Astrocyte (in vitro differentiated cells and primary cell): Measurements from ENCODE around the gene BAHCC1. TPM values are rescaled to one million over a fixed set of nuclear protein-coding genes. Genes with fewer than 3 reads are reported as not detected.

ENCODE experiments used
- DNase-seq: peaks from one replicate; pipeline ENCODE4 v3.0.0-alpha.2; 2010; ENCODE audit warnings: low read depth
- FAIRE-seq: peaks from 2 replicates; lab custom pipeline; 2011; peaks lifted over from hg19 to GRCh38; lab: Jason Lieb, UNC
- H2AFZ ChIP-seq: 2 replicates; pipeline ENCODE4 v1.6.0; 2012; ENCODE audit warnings: low read depth, low read length, inconsistent platforms
- H3K27ac ChIP-seq: 2 replicates; pipeline ENCODE4 v1.5.1; 2011; ENCODE audit warnings: low read depth, low read length, inconsistent platforms
- H3K27me3 ChIP-seq: 2 replicates; pipeline ENCODE4 v1.6.0; 2011; ENCODE audit warnings: low read length, inconsistent platforms; ENCODE audit not compliant: insufficient read depth
- H3K36me3 ChIP-seq: 2 replicates; pipeline ENCODE4 v1.5.1; 2011; ENCODE audit warnings: low read length, inconsistent platforms; ENCODE audit not compliant: insufficient read depth
- H3K4me1 ChIP-seq: 2 replicates; pipeline ENCODE4 v1.5.1; 2011; ENCODE audit warnings: low read length, inconsistent platforms; ENCODE audit not compliant: insufficient read depth
- H3K4me2 ChIP-seq: 2 replicates; pipeline ENCODE4 v1.6.0; 2012; ENCODE audit warnings: low read length, inconsistent platforms
- H3K4me3 ChIP-seq: 2 replicates; pipeline ENCODE4 v1.5.1; 2011; ENCODE audit warnings: low read depth, mild to moderate bottlenecking, low read length, inconsistent platforms; ENCODE audit not compliant: insufficient read depth
- H3K79me2 ChIP-seq: 2 replicates; pipeline ENCODE4 v1.6.0; 2012; ENCODE audit warnings: mild to moderate bottlenecking, low read length, inconsistent platforms; ENCODE audit not compliant: insufficient read depth
- H3K9ac ChIP-seq: 2 replicates; pipeline ENCODE4 v1.6.0; 2012; ENCODE audit warnings: mild to moderate bottlenecking, low read length, inconsistent platforms
- H3K9me3 ChIP-seq: 2 replicates; pipeline ENCODE4 v1.5.1; 2012; ENCODE audit warnings: low read depth, mild to moderate bottlenecking, low read length, inconsistent platforms; ENCODE audit not compliant: insufficient read depth
- H4K20me1 ChIP-seq: 2 replicates; pipeline ENCODE4 v1.6.0; 2012; ENCODE audit warnings: low read length, inconsistent platforms; ENCODE audit not compliant: insufficient read depth
- H3K27ac Mint-ChIP-seq: one replicate; pipeline ENCODE4 v1.8.0; 2021; ENCODE audit warnings: mild to moderate bottlenecking, mixed read lengths; ENCODE audit not compliant: unreplicated experiment
- H3K27me3 Mint-ChIP-seq: one replicate; pipeline ENCODE4 v1.8.0; 2021; ENCODE audit warnings: low read depth, mixed read lengths; ENCODE audit not compliant: unreplicated experiment
- H3K36me3 Mint-ChIP-seq: one replicate; pipeline ENCODE4 v1.8.0; 2021; ENCODE audit warnings: low read depth, mixed read lengths; ENCODE audit not compliant: unreplicated experiment
- H3K4me1 Mint-ChIP-seq: one replicate; pipeline ENCODE4 v1.8.0; 2021; ENCODE audit warnings: low read depth, mixed read lengths; ENCODE audit not compliant: unreplicated experiment
- H3K4me3 Mint-ChIP-seq: one replicate; pipeline ENCODE4 v1.8.0; 2021; ENCODE audit warnings: mild to moderate bottlenecking, moderate library complexity, mixed read lengths; ENCODE audit not compliant: unreplicated experiment
- H3K9me3 Mint-ChIP-seq: one replicate; pipeline ENCODE4 v1.8.0; 2021; ENCODE audit warnings: mild to moderate bottlenecking, mixed read lengths; ENCODE audit not compliant: unreplicated experiment
- EZH2 ChIP-seq: IDR thresholded peaks from 2 replicates; pipeline ENCODE4 v1.6.1; 2012; ENCODE audit warnings: mild to moderate bottlenecking, low read length, inconsistent platforms; ENCODE audit not compliant: insufficient read depth
- total RNA-seq: library from RNA; stranded (reverse); gene quantifications from 2 replicates; pipeline ENCODE4 v1.2.1, GENCODE V29; 2021
- TF ChIP-seq, protein P1 (sequence below): IDR thresholded peaks from 2 replicates; pipeline ENCODE4 v1.5.1; 2011; ENCODE audit warnings: low read depth, mild to moderate bottlenecking, inconsistent platforms, low read length, moderate library complexity; ENCODE audit not compliant: insufficient read depth

Gene BAHCC1
- total RNA-seq, 1 donor from 2014 or later = 18.5 TPM

DNA sequence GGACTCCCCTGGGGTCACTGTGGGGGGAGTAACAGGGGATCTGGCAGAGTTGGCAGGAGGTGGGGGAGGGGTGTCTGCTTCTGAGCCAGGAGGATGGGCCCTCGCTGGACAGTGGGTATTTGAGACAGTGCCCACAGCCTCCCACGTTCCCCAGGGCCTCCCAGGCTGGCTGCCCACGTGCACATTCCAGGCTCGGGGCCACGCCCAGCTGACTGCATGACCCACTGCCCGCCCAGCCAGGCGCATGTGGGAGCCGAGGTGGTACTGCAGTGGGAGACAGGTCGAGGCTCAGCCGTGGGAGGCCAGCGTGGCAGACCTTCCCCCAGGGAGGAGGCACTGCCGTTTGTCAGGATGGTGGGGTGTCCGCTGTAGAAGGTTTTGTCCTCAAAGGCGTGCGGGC is 38.8 kb downstream of the BAHCC1 start:
- Mint-ChIP-seq H3K36me3 (no peaks in the 10 kb centered on the region), H3K4me3 (no peak overlapping the region), H3K4me1 (peaks cover 4% of the 10 kb centered on the region), H3K27me3 (no peaks in the 10 kb centered on the region), H3K27ac (no peak overlapping the region), H3K9me3 (no peaks in the 10 kb centered on the region)
- no peak overlapping the region for H3K4me2 ChIP-seq
- DNase-seq (no peak), FAIRE-seq (no peak)
- no peaks in the 10 kb centered on the region for H3K36me3 ChIP-seq
- H3K9ac ChIP-seq = no peak overlapping the region
- H3K79me2 ChIP-seq = no peaks in the 10 kb centered on the region
- no peak overlapping the region for H3K27ac ChIP-seq
- peaks cover 32% of the 10 kb centered on the region for H4K20me1 ChIP-seq
- H3K27me3 ChIP-seq = no peaks in the 10 kb centered on the region
- H2AFZ ChIP-seq = no peak overlapping the region
- TF ChIP-seq EZH2 = no peak
- TF ChIP-seq, protein P1, sequence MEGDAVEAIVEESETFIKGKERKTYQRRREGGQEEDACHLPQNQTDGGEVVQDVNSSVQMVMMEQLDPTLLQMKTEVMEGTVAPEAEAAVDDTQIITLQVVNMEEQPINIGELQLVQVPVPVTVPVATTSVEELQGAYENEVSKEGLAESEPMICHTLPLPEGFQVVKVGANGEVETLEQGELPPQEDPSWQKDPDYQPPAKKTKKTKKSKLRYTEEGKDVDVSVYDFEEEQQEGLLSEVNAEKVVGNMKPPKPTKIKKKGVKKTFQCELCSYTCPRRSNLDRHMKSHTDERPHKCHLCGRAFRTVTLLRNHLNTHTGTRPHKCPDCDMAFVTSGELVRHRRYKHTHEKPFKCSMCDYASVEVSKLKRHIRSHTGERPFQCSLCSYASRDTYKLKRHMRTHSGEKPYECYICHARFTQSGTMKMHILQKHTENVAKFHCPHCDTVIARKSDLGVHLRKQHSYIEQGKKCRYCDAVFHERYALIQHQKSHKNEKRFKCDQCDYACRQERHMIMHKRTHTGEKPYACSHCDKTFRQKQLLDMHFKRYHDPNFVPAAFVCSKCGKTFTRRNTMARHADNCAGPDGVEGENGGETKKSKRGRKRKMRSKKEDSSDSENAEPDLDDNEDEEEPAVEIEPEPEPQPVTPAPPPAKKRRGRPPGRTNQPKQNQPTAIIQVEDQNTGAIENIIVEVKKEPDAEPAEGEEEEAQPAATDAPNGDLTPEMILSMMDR = no peak
- no peak overlapping the region for H3K4me3 ChIP-seq
- H3K4me1 ChIP-seq = peaks cover 12% of the 10 kb centered on the region
- no peaks in the 10 kb centered on the region for H3K9me3 ChIP-seq

DNA sequence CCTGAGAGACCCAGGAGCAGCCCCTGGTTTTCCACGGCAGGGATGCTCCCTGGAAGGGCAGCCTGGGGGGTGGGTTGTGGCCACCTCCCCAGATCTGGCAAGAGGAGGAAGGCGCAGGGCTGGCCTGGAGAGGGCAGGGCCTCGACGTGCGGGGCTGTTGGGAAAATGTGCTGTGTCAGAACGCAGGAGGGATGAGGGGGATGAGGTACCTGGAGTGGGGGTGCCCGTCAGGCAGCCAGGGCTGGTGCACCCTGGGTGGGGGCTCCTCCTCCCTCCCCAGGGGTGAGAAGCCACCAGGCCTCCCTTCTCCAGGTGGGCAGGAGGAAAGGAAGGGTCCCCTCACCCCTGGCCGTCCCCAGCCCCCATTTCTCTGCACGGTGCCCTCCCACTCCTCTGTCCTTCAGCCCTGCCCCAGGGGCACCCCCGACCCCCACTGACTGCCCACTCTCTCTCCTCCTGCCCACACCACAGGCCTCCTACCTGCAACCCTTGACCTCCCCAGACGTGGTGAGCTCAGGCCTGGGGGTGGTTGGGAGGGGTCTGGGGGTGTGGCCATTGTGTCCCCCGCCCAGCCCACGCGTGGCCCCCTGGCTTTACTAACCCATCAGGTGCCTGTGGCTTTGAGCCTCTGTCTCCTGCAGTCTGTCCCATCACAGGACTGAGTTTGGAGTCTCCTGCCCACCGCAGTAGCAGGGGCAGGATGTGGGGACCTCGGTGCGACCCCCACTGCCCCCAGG is 39.6 kb downstream of the BAHCC1 start:
- no peak overlapping the region for H3K27ac Mint-ChIP-seq
- peaks cover 5% of the 10 kb centered on the region for H3K4me1 ChIP-seq

More for the DNA sequence above, 39.6 kb downstream of the BAHCC1 start:
- DNase-seq (no peak), FAIRE-seq (no peak)
- Mint-ChIP-seq H3K9me3 (no peaks in the 10 kb centered on the region), H3K36me3 (no peaks in the 10 kb centered on the region), H3K27me3 (no peaks in the 10 kb centered on the region), H3K4me3 (no peak overlapping the region), H3K4me1 (peaks cover 4% of the 10 kb centered on the region)
- no peak overlapping the region for H3K4me2 ChIP-seq
- TF ChIP-seq, protein P1 = no peak
- TF ChIP-seq EZH2 = no peak
- peaks cover 27% of the 10 kb centered on the region for H4K20me1 ChIP-seq
- H3K4me3 ChIP-seq = no peak overlapping the region
- no peaks in the 10 kb centered on the region for H3K79me2 ChIP-seq
- no peaks in the 10 kb centered on the region for H3K36me3 ChIP-seq
- no peak overlapping the region for H3K27ac ChIP-seq
- no peak overlapping the region for H2AFZ ChIP-seq
- H3K27me3 ChIP-seq = no peaks in the 10 kb centered on the region
- no peak overlapping the region for H3K9ac ChIP-seq
- H3K9me3 ChIP-seq = no peaks in the 10 kb centered on the region
